Liver (tissue), 9 donors: ENCODE measurements around the gene BAZ2B. TPM values are rescaled to one million over a fixed set of nuclear protein-coding genes. Genes with fewer than 3 reads are reported as not detected.

Experiments used
- DNase-seq: peaks from one replicate; pipeline ENCODE4 v3.0.0-alpha.2; 2017; ENCODE audit warnings: low spot score
- H3K27ac ChIP-seq, 2 donors: one replicate each; pipeline ENCODE4 v1.7.0; 2013; ENCODE audit warnings: inconsistent platforms in 2 of 2, low read length in 2 of 2, control low read depth in 1 of 2, low read depth in 1 of 2, mild to moderate bottlenecking in 1 of 2
- H3K27me3 ChIP-seq, 4 donors: one replicate each; pipeline versions ENCODE4 v1.6.1 to v1.7.0; 2013; ENCODE audit warnings: low read length in 3 of 4, inconsistent platforms in 1 of 4, mild to moderate bottlenecking in 1 of 4, moderate library complexity in 1 of 4; ENCODE audit not compliant: control insufficient read depth in 4 of 4, insufficient read depth in 4 of 4
- H3K36me3 ChIP-seq, 4 donors: one replicate each; pipeline versions ENCODE4 v1.6.1 to v1.7.0; 2013; ENCODE audit warnings: low read length in 3 of 4, mild to moderate bottlenecking in 3 of 4, low read depth in 1 of 4, moderate library complexity in 1 of 4; ENCODE audit not compliant: control insufficient read depth in 4 of 4, insufficient read depth in 3 of 4
- H3K4me1 ChIP-seq, 4 donors: one replicate each; pipeline versions ENCODE4 v1.6.1 to v1.7.0; 2013; ENCODE audit warnings: low read length in 3 of 4, mild to moderate bottlenecking in 3 of 4, moderate library complexity in 1 of 4; ENCODE audit not compliant: control insufficient read depth in 4 of 4, insufficient read depth in 4 of 4
- H3K4me3 ChIP-seq, 3 donors: one replicate each; pipeline versions ENCODE4 v1.6.1 to v1.7.0; 2013; ENCODE audit warnings: low read length in 3 of 3, control low read depth in 1 of 3, low read depth in 1 of 3, mild to moderate bottlenecking in 1 of 3
- H3K9ac ChIP-seq, 2 donors: one replicate each; pipeline ENCODE4 v1.7.0; 2013; ENCODE audit warnings: low read length in 2 of 2, mild to moderate bottlenecking in 2 of 2, moderate library complexity in 2 of 2, control low read depth in 1 of 2, low read depth in 1 of 2
- H3K9me3 ChIP-seq, 4 donors: one replicate each; pipeline versions ENCODE4 v1.6.1 to v1.7.0; 2013; ENCODE audit warnings: low read length in 3 of 4; ENCODE audit not compliant: control insufficient read depth in 4 of 4
- EGR1 ChIP-seq, 2 donors: IDR thresholded peaks; 2 replicates each; pipeline ENCODE4 v1.6.1; 2016 to 2018; ENCODE audit warnings: antibody characterized with exemption in 2 of 2, low read depth in 2 of 2
- FOXA1 ChIP-seq: IDR thresholded peaks from 2 replicates; pipeline ENCODE4 v1.6.1; 2016; ENCODE audit warnings: antibody characterized with exemption
- FOXA2 ChIP-seq: IDR thresholded peaks from 2 replicates; pipeline ENCODE4 v1.6.1; 2016; ENCODE audit warnings: antibody characterized with exemption
- GABPA ChIP-seq, 2 donors: IDR thresholded peaks in 1 of 2; conservative IDR thresholded peaks in 1 of 2; 2 replicates each; pipeline ENCODE4 v1.6.1; 2016; ENCODE audit warnings: antibody characterized with exemption in 2 of 2, mild to moderate bottlenecking in 1 of 2, moderate library complexity in 1 of 2
- HNF4A ChIP-seq, 2 donors: conservative IDR thresholded peaks; 2 replicates each; pipeline ENCODE4 v1.6.1; 2016; ENCODE audit warnings: antibody characterized with exemption in 2 of 2, mild to moderate bottlenecking in 2 of 2
- HNF4G ChIP-seq: IDR thresholded peaks from 2 replicates; pipeline ENCODE4 v1.6.1; 2016; ENCODE audit warnings: antibody characterized with exemption
- JUND ChIP-seq, 2 donors: IDR thresholded peaks; 2 replicates each; pipeline ENCODE4 v1.6.1; 2016; ENCODE audit warnings: antibody characterized with exemption in 2 of 2
- MAX ChIP-seq: IDR thresholded peaks from 2 replicates; pipeline ENCODE4 v1.6.1; 2016; ENCODE audit warnings: antibody characterized with exemption
- NR2F2 ChIP-seq: IDR thresholded peaks from 2 replicates; pipeline ENCODE4 v1.6.1; 2016; ENCODE audit warnings: antibody characterized with exemption
- RAD21 ChIP-seq, 2 donors: IDR thresholded peaks; 2 replicates each; pipeline ENCODE4 v1.6.1; 2016; ENCODE audit warnings: antibody characterized with exemption in 2 of 2, mild to moderate bottlenecking in 2 of 2
- REST ChIP-seq: IDR thresholded peaks from 2 replicates; pipeline ENCODE4 v1.6.1; 2016; ENCODE audit warnings: antibody characterized with exemption, mild to moderate bottlenecking
- RXRA ChIP-seq, 2 donors: IDR thresholded peaks; 2 replicates each; pipeline ENCODE4 v1.6.1; 2017 to 2018; ENCODE audit warnings: antibody characterized with exemption in 2 of 2, mild to moderate bottlenecking in 1 of 2
- SP1 ChIP-seq: IDR thresholded peaks from 2 replicates; pipeline ENCODE4 v1.6.1; 2018; ENCODE audit warnings: antibody characterized with exemption, mild to moderate bottlenecking
- TAF1 ChIP-seq: conservative IDR thresholded peaks from 2 replicates; pipeline ENCODE4 v1.6.1; 2016; ENCODE audit warnings: antibody characterized with exemption, mild to moderate bottlenecking
- YY1 ChIP-seq: IDR thresholded peaks from 2 replicates; pipeline ENCODE4 v1.6.1; 2016; ENCODE audit warnings: antibody characterized with exemption, mild to moderate bottlenecking
- ZBTB33 ChIP-seq: IDR thresholded peaks from 2 replicates; pipeline ENCODE4 v1.6.1; 2016; ENCODE audit warnings: antibody characterized with exemption
- WGBS: extraction: QIAGEN DNeasy Blood & Tissue Kit; methylation state at CpG from one replicate; pipeline ENCODE4 v1.1.7; 2013; 5-methylcytosine and 5-hydroxymethylcytosine counted together
- polyA plus RNA-seq, 2 donors: library from polyadenylated mRNA; stranded (reverse) in 1 of 2; unstranded in 1 of 2; fragments of 200-250 nt in 1 of 2; fragments of >200 nt in 1 of 2; fragmentation: Nextera tagmentation in 1 of 2; extraction: Ambion mirVana in 1 of 2; gene quantifications; one replicate each; pipeline versions ENCODE4 v1.2.1 to v1.2.3, GENCODE V29; 2013 to 2015
- total RNA-seq, 2 donors: library from RNA; depleted of rRNA; stranded (reverse); fragments of >200 nt; gene quantifications; one replicate each; pipeline ENCODE4 v1.2.3, GENCODE V29; 2014
- TF ChIP-seq, protein P1 (sequence below): IDR thresholded peaks from 2 replicates; pipeline ENCODE4 v1.6.1; 2016; ENCODE audit warnings: antibody characterized with exemption
- TF ChIP-seq, protein P2 (sequence below): fragments of 150-350 bp; IDR thresholded peaks from 2 replicates; pipeline ENCODE4 v1.5.1; 2017; ENCODE audit warnings: improper control_type of control experiment, low read depth, low read length; ENCODE audit not compliant: missing input control
- donor health status: healthy.
- donor health status: healthy.
- donor health status: healthy.
- donor health status: healthy.
- donor health status: healthy.

The BAZ2B gene
- total and polyA plus RNA-seq, 4 donors: 6.7 to 61.0 (median 24.9) TPM

GRCh38 chr2:159550231-159550630 lies 66.1 kb downstream of the BAZ2B start:
- H3K4me1 ChIP-seq: no peaks in the 10 kb centered on the region
- H3K9ac ChIP-seq: no peak overlapping the region
- 90% methylated on average over 2 of the region's 2 CpGs for WGBS
- H3K36me3 ChIP-seq: peaks cover 0 to 2% (median 0%) of the 10 kb centered on the region in 4 donors
- no peaks in the 10 kb centered on the region for H3K27me3 ChIP-seq
- H3K27ac ChIP-seq: no peak overlapping the region
- no peak overlapping the region for H3K4me3 ChIP-seq
- TF ChIP-seq FOXA1 (no peak), GABPA (IDR thresholded peaks at IDR 0.05 in 1 of 2, conservative IDR thresholded peaks at IDR 0.05 in 1 of 2) (no peak), JUND (IDR thresholded peaks at IDR 0.05) (no peak), SP1 (no peak), FOXA2 (no peak), EGR1 (IDR thresholded peaks at IDR 0.05; ENCODE audit: low read depth in 2 of 2) (no peak), HNF4G (no peak), RXRA (IDR thresholded peaks at IDR 0.05) (no peak), MAX (no peak), REST (no peak), HNF4A (conservative IDR thresholded peaks at IDR 0.05) (no peak), TAF1 (no peak), YY1 (no peak)
- TF ChIP-seq, protein P1, sequence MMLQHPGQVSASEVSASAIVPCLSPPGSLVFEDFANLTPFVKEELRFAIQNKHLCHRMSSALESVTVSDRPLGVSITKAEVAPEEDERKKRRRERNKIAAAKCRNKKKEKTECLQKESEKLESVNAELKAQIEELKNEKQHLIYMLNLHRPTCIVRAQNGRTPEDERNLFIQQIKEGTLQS: no peak
- TF ChIP-seq, protein P2, sequence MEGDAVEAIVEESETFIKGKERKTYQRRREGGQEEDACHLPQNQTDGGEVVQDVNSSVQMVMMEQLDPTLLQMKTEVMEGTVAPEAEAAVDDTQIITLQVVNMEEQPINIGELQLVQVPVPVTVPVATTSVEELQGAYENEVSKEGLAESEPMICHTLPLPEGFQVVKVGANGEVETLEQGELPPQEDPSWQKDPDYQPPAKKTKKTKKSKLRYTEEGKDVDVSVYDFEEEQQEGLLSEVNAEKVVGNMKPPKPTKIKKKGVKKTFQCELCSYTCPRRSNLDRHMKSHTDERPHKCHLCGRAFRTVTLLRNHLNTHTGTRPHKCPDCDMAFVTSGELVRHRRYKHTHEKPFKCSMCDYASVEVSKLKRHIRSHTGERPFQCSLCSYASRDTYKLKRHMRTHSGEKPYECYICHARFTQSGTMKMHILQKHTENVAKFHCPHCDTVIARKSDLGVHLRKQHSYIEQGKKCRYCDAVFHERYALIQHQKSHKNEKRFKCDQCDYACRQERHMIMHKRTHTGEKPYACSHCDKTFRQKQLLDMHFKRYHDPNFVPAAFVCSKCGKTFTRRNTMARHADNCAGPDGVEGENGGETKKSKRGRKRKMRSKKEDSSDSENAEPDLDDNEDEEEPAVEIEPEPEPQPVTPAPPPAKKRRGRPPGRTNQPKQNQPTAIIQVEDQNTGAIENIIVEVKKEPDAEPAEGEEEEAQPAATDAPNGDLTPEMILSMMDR: no peak
- no peaks in the 10 kb centered on the region for H3K9me3 ChIP-seq
- no peak for DNase-seq

- H3K4me1 ChIP-seq: no peaks in the 10 kb centered on the region
- DNase-seq: no peak
- WGBS: 91% methylated on average over 6 of the region's 6 CpGs
These were observed 67.1 kb downstream of the BAZ2B start for GRCh38 chr2:159549234-159549633.

More at GRCh38 chr2:159549234-159549633, 67.1 kb downstream of the BAZ2B start:
- peaks cover 0 to 2% (median 0%) of the 10 kb centered on the region in 4 donors for H3K36me3 ChIP-seq
- TF ChIP-seq YY1 (no peak), HNF4G (no peak), MAX (no peak), EGR1 (IDR thresholded peaks at IDR 0.05; ENCODE audit: low read depth in 2 of 2) (no peak), TAF1 (no peak), RAD21 (IDR thresholded peaks at IDR 0.05) (no peak), GABPA (IDR thresholded peaks at IDR 0.05 in 1 of 2, conservative IDR thresholded peaks at IDR 0.05 in 1 of 2) (no peak), FOXA1 (no peak), NR2F2 (no peak), ZBTB33 (no peak), SP1 (no peak), JUND (IDR thresholded peaks at IDR 0.05) (no peak)
- TF ChIP-seq, protein P2: no peak
- TF ChIP-seq, protein P1: no peak
- no peak overlapping the region for H3K9ac ChIP-seq
- no peak overlapping the region for H3K27ac ChIP-seq
- H3K4me3 ChIP-seq: no peak overlapping the region
- H3K9me3 ChIP-seq: no peaks in the 10 kb centered on the region
- H3K27me3 ChIP-seq: no peaks in the 10 kb centered on the region
